B cell (primary cell): ENCODE measurements around the gene MSGN1. TPM values are rescaled to one million over a fixed set of nuclear protein-coding genes. Genes with fewer than 3 reads are reported as not detected.
A peak's percentile ranks its signal among the peaks of the same experiment; 100 is the strongest.

Experiments used
- ATAC-seq: fragments of 200-7000 bp; cut with Tn5 transposase; one replicate; pipeline ENCODE4 v1.10.0; 2021; ENCODE audit warnings: low read depth, mild to moderate bottlenecking, moderate number of reproducible peaks, moderate library complexity
- CTCF ChIA-PET: fragments of 350-600 bp; sonication (Branson Sonifier 250); formaldehyde crosslinking; loops from one replicate; lab custom pipeline; 2021; ENCODE audit warnings: antibody characterized with exemption, inconsistent platforms; lab: Charles Lee
- POLR2A ChIA-PET: fragments of 350-600 bp; sonication (Branson Sonifier 250); formaldehyde crosslinking; loops from one replicate; lab custom pipeline; 2021; ENCODE audit warnings: antibody characterized with exemption; lab: Charles Lee
- DNase-seq: peaks from one replicate; pipeline ENCODE4 v3.0.0; 2013
- H2AFZ ChIP-seq: 2 replicates; pipeline ENCODE4 v1.6.1; 2012; ENCODE audit warnings: mild to moderate bottlenecking, low read depth, low read length; ENCODE audit not compliant: insufficient read depth, poor library complexity, severe bottlenecking
- H3K27ac ChIP-seq, 2 donors: 1 replicate in 1 of 2; 2 replicates in 1 of 2; pipeline ENCODE4 v1.5.1; 2012 to 2013; ENCODE audit warnings: low read length in 2 of 2, mild to moderate bottlenecking in 2 of 2, moderate library complexity in 1 of 2
- H3K27me3 ChIP-seq, 4 experiments: fragments of 200-600 bp in 1 of 4; sonication (generic) in 1 of 4; replicated peaks in 1 of 4; 1 replicate in 2 of 4; 2 replicates in 2 of 4; pipeline versions ENCODE4 v1.6.1 to v1.7.0; 2013 to 2016; ENCODE audit warnings: low read length in 3 of 4, mild to moderate bottlenecking in 2 of 4, mixed read lengths in 1 of 4, moderate library complexity in 1 of 4; ENCODE audit not compliant: insufficient read depth in 4 of 4, control insufficient read depth in 3 of 4; ENCODE audit errors: control extremely low read depth in 1 of 4
- H3K36me3 ChIP-seq, 2 experiments: replicated peaks in 1 of 2; 1 replicate in 1 of 2; 2 replicates in 1 of 2; pipeline versions ENCODE4 v1.6.1 to v1.7.1; 2013; ENCODE audit warnings: low read length in 1 of 2; ENCODE audit not compliant: insufficient read depth in 2 of 2, control insufficient read depth in 1 of 2; ENCODE audit errors: control extremely low read depth in 1 of 2, extremely low read depth in 1 of 2
- H3K4me1 ChIP-seq, 2 donors: fragments of 200-600 bp in 1 of 2; sonication (generic) in 1 of 2; 1 replicate in 1 of 2; 2 replicates in 1 of 2; pipeline versions ENCODE4 v1.5.1 to v1.6.1; 2013 to 2017; ENCODE audit warnings: low read length in 2 of 2; ENCODE audit not compliant: control insufficient read depth in 2 of 2, insufficient read depth in 2 of 2
- H3K4me2 ChIP-seq: replicated peaks from 2 replicates; pipeline ENCODE3; 2012; ENCODE audit warnings: mild to moderate bottlenecking, low read depth, low read length; ENCODE audit not compliant: poor library complexity, severe bottlenecking
- H3K4me3 ChIP-seq, 5 experiments: fragments of 200-600 bp in 1 of 5; sonication (generic) in 1 of 5; 1 replicate in 3 of 5; 2 replicates in 2 of 5; pipeline versions ENCODE4 v1.5.1 to v1.7.0; 2011 to 2016; ENCODE audit warnings: low read length in 4 of 5, mild to moderate bottlenecking in 4 of 5, low read depth in 2 of 5, control low read depth in 1 of 5, moderate library complexity in 1 of 5; ENCODE audit not compliant: insufficient read depth in 1 of 5; ENCODE audit errors: control extremely low read depth in 1 of 5, extremely low read depth in 1 of 5
- H3K79me2 ChIP-seq: fragments of 200-600 bp; sonication (generic); one replicate; pipeline ENCODE4 v1.6.0; 2016; ENCODE audit warnings: low read length; ENCODE audit not compliant: control insufficient read depth, insufficient read depth
- H3K9ac ChIP-seq: fragments of 200-600 bp; sonication (generic); 2 replicates; pipeline ENCODE4 v1.6.1; 2017; ENCODE audit warnings: mild to moderate bottlenecking, low read length, moderate library complexity
- H3K9me3 ChIP-seq, 3 donors: one replicate each; pipeline versions ENCODE4 v1.6.1 to v1.7.1; 2013; ENCODE audit warnings: low read length in 2 of 3; ENCODE audit not compliant: control insufficient read depth in 2 of 3, insufficient read depth in 1 of 3; ENCODE audit errors: control extremely low read depth in 1 of 3
- H4K20me1 ChIP-seq: 2 replicates; pipeline ENCODE4 v1.6.0; 2012; ENCODE audit warnings: mild to moderate bottlenecking, low read length; ENCODE audit not compliant: insufficient read depth, control insufficient read depth, poor library complexity, severe bottlenecking
- H3K27ac Mint-ChIP-seq: one replicate; pipeline ENCODE4 v1.8.0; 2021; ENCODE audit warnings: mixed read lengths
- H3K27me3 Mint-ChIP-seq: one replicate; pipeline ENCODE4 v1.8.0; 2021; ENCODE audit warnings: mixed read lengths
- H3K4me1 Mint-ChIP-seq: one replicate; pipeline ENCODE4 v1.8.0; 2021; ENCODE audit warnings: mixed read lengths
- H3K4me3 Mint-ChIP-seq: one replicate; pipeline ENCODE4 v1.8.0; 2021; ENCODE audit warnings: mixed read lengths
- H3K9me3 Mint-ChIP-seq: one replicate; pipeline ENCODE4 v1.8.0; 2022; ENCODE audit warnings: mixed read lengths; ENCODE audit not compliant: insufficient read depth
- CTCF ChIP-seq: fragments of 200-600 bp; IDR thresholded peaks from one replicate; pipeline ENCODE4 v1.8.0; 2022; ENCODE audit warnings: antibody characterized with exemption, mild to moderate bottlenecking
- EZH2 ChIP-seq: IDR thresholded peaks from 2 replicates; pipeline ENCODE4 v1.6.1; 2012; ENCODE audit warnings: borderline replicate concordance, low read depth, mild to moderate bottlenecking, moderate library complexity, low read length; ENCODE audit not compliant: insufficient read depth, poor library complexity, severe bottlenecking
- WGBS: methylation state at CpG from one replicate; pipeline ENCODE4 v1.1.5; 2013; ENCODE audit warnings: missing lambda C conversion rate; ENCODE audit not compliant: insufficient coverage; 5-methylcytosine and 5-hydroxymethylcytosine counted together
- intact Hi-C: fragments of 100-400 bp; cut with micrococcal nuclease; formaldehyde crosslinking; loops from one replicate; pipeline ENCODE4 v1.10.0; 2022
- polyA plus RNA-seq: library from polyadenylated mRNA; depleted of rRNA; stranded (reverse); fragments of >200 nt; gene quantifications from 2 replicates; pipeline ENCODE4 v1.2.3, GENCODE V29; 2012
- total RNA-seq, 2 donors: library from RNA; stranded (reverse); fragments of 120-200 nt in 1 of 2; gene quantifications; 1 replicate in 1 of 2; 2 replicates in 1 of 2; pipeline versions ENCODE4 v1.2.3 to v1.2.4, GENCODE V29; 2013 to 2022

The MSGN1 gene
- total and polyA plus RNA-seq, 2 donors (not counting 1 experiment from before 2014, with no cell fraction given), result not detected

GRCh38 chr2:17813010-17813741 is 3.1 kb upstream of the MSGN1 start:
- peaks cover 30 to 35% of the 10 kb centered on the region in 2 donors for H3K4me1 ChIP-seq
- no peaks in the 10 kb centered on the region for H3K36me3 ChIP-seq
- peak overlapping the region; percentile 84 to 90 for H3K27ac ChIP-seq
- peak overlapping the region; percentile 92 for H3K27ac Mint-ChIP-seq
- ChIA-PET CTCF (interaction anchor here (1.0 to 2.6 kb wide), 11 partner anchors 8 to 66 kb away, joined by 3 to 15 read pairs (median 5); no protein-coding TSS in a partner anchor), POLR2A (interaction anchor here (1.5 to 3.2 kb wide), 3 partner anchors 8 to 59 kb away, joined by 11 to 39 read pairs (median 14); partner anchors contain the start of genes GEN1 and SMC6)
- WGBS, result 13% methylated on average over 2 of the region's 5 CpGs
- peak overlapping the region; percentile 48 for H2AFZ ChIP-seq
- peak overlapping the region; percentile 56 for H3K4me2 ChIP-seq
- H3K27me3 ChIP-seq, result no peaks in the 10 kb centered on the region
- TF ChIP-seq EZH2, result no peak
- no peak for TF ChIP-seq CTCF
- no peaks in the 10 kb centered on the region for H3K79me2 ChIP-seq
- no peaks in the 10 kb centered on the region for H4K20me1 ChIP-seq
- peaks cover 62% of the 10 kb centered on the region for H3K4me1 Mint-ChIP-seq
- DNase-seq (peak; percentile 51), ATAC-seq (peak; percentile 72)
- H3K4me3 Mint-ChIP-seq, result peak overlapping the region; percentile 81
- H3K4me3 ChIP-seq, result peak overlapping the region in 1 of 5 experiments; percentile 27
- no peaks in the 10 kb centered on the region for H3K9me3 Mint-ChIP-seq
- no peaks in the 10 kb centered on the region for H3K27me3 Mint-ChIP-seq
- peak overlapping the region; percentile 33 for H3K9ac ChIP-seq
- intact Hi-C loops, result loop anchor here (1.0 kb wide), 3 partner anchors 9 to 60 kb away; partner anchors contain the start of gene SMC6
- H3K9me3 ChIP-seq, result peaks cover 0 to 4% (median 0%) of the 10 kb centered on the region in 3 donors
